Measurements from ENCODE around the gene ACBD4.

GRCh38 chr17:45149669-45150664, 14.5 kb downstream of the ACBD4 start:
- TF ChIP-seq CTCF (IDR thresholded peaks at IDR 0.05): no peak
- peak; percentile 20 to 27 for TF ChIP-seq POLR2AphosphoS5 (IDR thresholded peaks at IDR 0.05)
- TF ChIP-seq POLR2A (IDR thresholded peaks at IDR 0.05): no peak

All from upper lobe of left lung (tissue), 4 donors.